Activated effector memory CD4-positive, alpha-beta T cell treated with anti-CD3 and anti-CD28 coated beads, Interleukin-2, amount 50 U/mL, for 16 hours (primary cell): ENCODE results near the gene HAO2.

Experiments
- DNase-seq: peaks from one replicate; pipeline ENCODE4 v3.0.0-alpha.2; 2020

Gene HAO2

GRCh38 chr1:119442756-119443155, 74.2 kb downstream of the HAO2 start:
- no peak for DNase-seq
